Activated CD8-positive, alpha-beta memory T cell treated with anti-CD3 and anti-CD28 coated beads, Interleukin-2, amount 50 U/mL, for 24 hours (primary cell): ENCODE data around the gene ADCY7.

ENCODE experiments used
- DNase-seq: peaks from one replicate; pipeline ENCODE4 v3.0.0-alpha.2; 2020; ENCODE audit errors: extremely low read depth

The ADCY7 gene

GRCh38 chr16:50267651-50268050 is 1.3 kb downstream of the ADCY7 start:
- DNase-seq = no peak

- DNase-seq = no peak
Observed at GRCh38 chr16:50268352-50268751, 2.0 kb downstream of the ADCY7 start.

GRCh38 chr16:50269061-50269705 is 2.8 kb downstream of the ADCY7 start:
- DNase-seq = no peak

GRCh38 chr16:50269769-50270509 is 3.6 kb downstream of the ADCY7 start:
- no peak for DNase-seq

- no peak for DNase-seq
Observed at GRCh38 chr16:50270510-50271147, 4.3 kb downstream of the ADCY7 start.

- no peak for DNase-seq
Observed at GRCh38 chr16:50271148-50272041, 5.0 kb downstream of the ADCY7 start.

- no peak for DNase-seq
Observed at GRCh38 chr16:50272111-50272571, 5.8 kb downstream of the ADCY7 start.

GRCh38 chr16:50272687-50273381 is 6.5 kb downstream of the ADCY7 start:
- DNase-seq = no peak

GRCh38 chr16:50273382-50273690 is 7.0 kb downstream of the ADCY7 start:
- no peak for DNase-seq

GRCh38 chr16:50273888-50274325 is 7.6 kb downstream of the ADCY7 start:
- DNase-seq = no peak

GRCh38 chr16:50274326-50275097 is 8.2 kb downstream of the ADCY7 start:
- DNase-seq = no peak

- DNase-seq = no peak
Observed at GRCh38 chr16:50275098-50275415, 8.7 kb downstream of the ADCY7 start.

GRCh38 chr16:50275428-50276325 is 9.3 kb downstream of the ADCY7 start:
- no peak for DNase-seq

- no peak for DNase-seq
Observed at GRCh38 chr16:50276326-50276640, 9.9 kb downstream of the ADCY7 start.

GRCh38 chr16:50276801-50277555 is 10.6 kb downstream of the ADCY7 start:
- no peak for DNase-seq

- no peak for DNase-seq
Observed at GRCh38 chr16:50278251-50278650, 11.9 kb downstream of the ADCY7 start.

- DNase-seq = no peak
Observed at GRCh38 chr16:50279504-50279865, 13.1 kb downstream of the ADCY7 start.

GRCh38 chr16:50280932-50281331 is 14.6 kb downstream of the ADCY7 start:
- DNase-seq = no peak

GRCh38 chr16:50281391-50282009 is 15.1 kb downstream of the ADCY7 start:
- DNase-seq = no peak
